T-helper 1 cell (primary cell): Measurements from ENCODE around the gene NCAN.

Experiments
- DNase-seq, 5 donors: peaks; one replicate each; pipeline ENCODE4 v3.0.0-alpha.2; 2012 to 2020

Gene NCAN

GRCh38 chr19:19294914-19295313, 83.2 kb downstream of the NCAN start:
- no peak for DNase-seq

GRCh38 chr19:19296953-19297689, 85.4 kb downstream of the NCAN start:
- DNase-seq, result no peak

- DNase-seq, result no peak
Observed at GRCh38 chr19:19297759-19298158, 86.0 kb downstream of the NCAN start.

GRCh38 chr19:19300613-19301012, 88.9 kb downstream of the NCAN start:
- no peak for DNase-seq
